Measurements from ENCODE around the gene NR0B2. TPM values are rescaled to one million over a fixed set of nuclear protein-coding genes. Genes with fewer than 3 reads are reported as not detected.
"Not testable (repeated sequence)": the region's sequence is repeated elsewhere in the genome, so short reads cannot be mapped to it uniquely, and the experiment has no call there.

Gene NR0B2
- polyA plus RNA-seq, 1 experiment, result not detected

DNA sequence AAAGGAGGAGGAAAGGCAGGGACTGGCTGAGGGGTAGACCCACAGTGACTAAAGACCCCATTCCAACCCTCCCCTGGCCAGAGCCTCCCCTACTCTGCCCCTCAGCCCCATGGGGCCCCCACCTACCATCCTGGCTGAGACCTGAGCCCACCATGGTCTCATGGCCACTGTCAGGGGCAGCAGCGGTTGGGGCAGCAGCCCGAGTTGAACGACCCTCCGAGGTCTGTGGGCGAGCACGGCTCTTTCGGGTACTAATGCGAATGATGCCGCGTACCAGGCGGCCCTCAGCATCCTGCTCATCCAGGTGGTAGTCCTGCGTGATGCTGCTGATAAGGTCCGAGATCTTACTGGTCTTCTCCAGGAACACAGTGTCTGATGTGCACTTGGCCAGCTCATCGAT lies 37.4 kb upstream of the NR0B2 start:
- no peak for TF ChIP-seq CTCF (IDR thresholded peaks at IDR 0.05; ENCODE audit: insufficient read depth, low read depth, low read length)
- no peak for DNase-seq (ENCODE audit: low read depth)
- no peaks in the 10 kb centered on the region; the same call in 1 of the 2 replicates for H3K27me3 ChIP-seq (ENCODE audit: control insufficient read depth, insufficient read depth, low read length)
- H3K4me3 ChIP-seq (ENCODE audit: low read depth, low read length), result no peak overlapping the region
- CTCF ChIA-PET, result no interaction called here
- peaks cover 1% of the 10 kb centered on the region; the same call in 1 of the 2 replicates for H3K36me3 ChIP-seq (ENCODE audit: control insufficient read depth, insufficient read depth, low read length)
- POLR2A ChIA-PET, result no interaction called here

DNA sequence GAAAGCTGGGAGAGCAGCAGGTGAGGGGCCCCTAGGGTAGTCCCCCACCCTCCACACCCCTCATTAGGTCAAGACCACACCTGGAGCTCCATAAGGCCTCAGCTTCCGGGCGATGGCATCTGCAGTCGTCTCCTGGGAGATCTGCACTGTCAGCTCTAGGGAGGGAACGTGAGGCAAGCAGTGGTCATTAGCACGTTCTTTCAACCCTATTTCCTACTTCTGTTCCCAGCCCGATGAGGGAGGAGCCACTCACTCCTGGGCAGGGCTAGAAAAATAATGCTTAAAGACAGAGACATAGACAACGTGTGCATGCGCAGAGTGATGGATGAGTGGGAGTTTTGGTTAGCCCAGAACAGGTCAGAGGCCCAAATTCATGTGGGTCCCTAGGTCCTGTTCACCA lies 36.8 kb upstream of the NR0B2 start:
- ChIA-PET CTCF (no interaction called here), POLR2A (no interaction called here)
- Histone ChIP-seq H3K4me3 (ENCODE audit: low read depth, low read length) (no peak overlapping the region), H3K36me3 (ENCODE audit: control insufficient read depth, insufficient read depth, low read length) (peaks cover 3% of the 10 kb centered on the region; the same call in 1 of the 2 replicates), H3K27me3 (ENCODE audit: control insufficient read depth, insufficient read depth, low read length) (no peaks in the 10 kb centered on the region)
- TF ChIP-seq CTCF (IDR thresholded peaks at IDR 0.05; ENCODE audit: insufficient read depth, low read depth, low read length), result no peak
- DNase-seq (ENCODE audit: low read depth), result no peak

DNA sequence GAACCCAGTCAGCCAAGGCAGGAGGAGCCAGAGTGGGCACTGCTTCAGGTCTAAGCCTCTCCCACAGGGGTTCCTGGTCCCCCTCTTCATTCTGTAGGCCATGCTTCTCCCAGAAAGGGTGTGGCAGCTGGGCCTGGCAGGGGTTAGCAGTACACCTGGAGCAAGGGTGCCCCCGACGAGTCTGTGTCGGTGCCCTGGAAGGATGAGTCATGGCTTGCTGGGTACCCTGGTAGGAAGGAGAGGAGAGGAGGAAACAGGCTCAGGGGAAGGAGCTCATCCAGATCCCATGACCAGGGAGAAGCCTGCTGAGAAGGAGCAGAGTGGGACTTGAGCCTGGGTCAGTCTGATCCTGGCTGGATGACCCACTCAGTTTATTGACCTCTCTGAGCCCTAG lies 36.1 kb upstream of the NR0B2 start:
- ChIA-PET POLR2A (no interaction called here), CTCF (no interaction called here)
- peaks cover 8% of the 10 kb centered on the region for H3K36me3 ChIP-seq (ENCODE audit: control insufficient read depth, insufficient read depth, low read length)
- H3K4me3 ChIP-seq (ENCODE audit: low read depth, low read length), result no peak overlapping the region
- no peaks in the 10 kb centered on the region for H3K27me3 ChIP-seq (ENCODE audit: control insufficient read depth, insufficient read depth, low read length)
- DNase-seq (ENCODE audit: low read depth), result no peak
- no peak for TF ChIP-seq CTCF (IDR thresholded peaks at IDR 0.05; ENCODE audit: insufficient read depth, low read depth, low read length)

DNA sequence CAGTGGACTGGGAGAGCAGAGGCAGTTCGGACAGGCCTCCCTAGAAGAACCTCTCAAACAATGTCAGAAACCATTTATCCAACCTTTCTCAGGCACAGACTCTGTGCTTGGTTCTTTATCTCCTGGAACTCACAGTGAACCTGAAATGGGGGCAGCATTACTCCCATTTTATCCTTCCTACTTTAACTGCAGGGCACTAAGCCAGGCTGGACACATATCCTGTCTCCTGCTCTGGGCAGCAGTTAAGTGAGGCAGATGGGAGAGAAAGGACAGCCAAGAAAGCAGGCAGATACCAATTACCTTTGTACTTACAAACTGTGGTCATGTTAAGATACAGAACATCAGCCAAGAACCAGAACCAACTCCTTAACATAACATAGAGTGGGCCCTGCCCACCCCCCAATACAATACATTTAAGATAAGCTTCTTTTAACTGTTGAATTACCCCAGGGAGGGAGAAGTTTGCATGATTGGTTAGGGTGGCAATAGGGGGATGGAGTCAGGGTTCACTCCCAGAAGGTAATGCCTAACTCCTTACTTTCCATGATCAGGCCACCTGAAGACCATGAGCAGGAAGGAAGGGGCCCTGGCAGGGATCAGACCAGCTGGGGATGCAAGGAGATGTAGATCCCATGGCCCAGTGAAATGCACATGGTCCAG lies 35.6 kb upstream of the NR0B2 start:
- POLR2A ChIA-PET, result no interaction called here
- no peak for DNase-seq (ENCODE audit: low read depth)
- TF ChIP-seq CTCF (IDR thresholded peaks at IDR 0.05; ENCODE audit: insufficient read depth, low read depth, low read length), result no peak
- peaks cover 8% of the 10 kb centered on the region for H3K36me3 ChIP-seq (ENCODE audit: control insufficient read depth, insufficient read depth, low read length)
- H3K27me3 ChIP-seq (ENCODE audit: control insufficient read depth, insufficient read depth, low read length), result no peaks in the 10 kb centered on the region
- no peak overlapping the region for H3K4me3 ChIP-seq (ENCODE audit: low read depth, low read length)
- CTCF ChIA-PET, result no interaction called here

DNA sequence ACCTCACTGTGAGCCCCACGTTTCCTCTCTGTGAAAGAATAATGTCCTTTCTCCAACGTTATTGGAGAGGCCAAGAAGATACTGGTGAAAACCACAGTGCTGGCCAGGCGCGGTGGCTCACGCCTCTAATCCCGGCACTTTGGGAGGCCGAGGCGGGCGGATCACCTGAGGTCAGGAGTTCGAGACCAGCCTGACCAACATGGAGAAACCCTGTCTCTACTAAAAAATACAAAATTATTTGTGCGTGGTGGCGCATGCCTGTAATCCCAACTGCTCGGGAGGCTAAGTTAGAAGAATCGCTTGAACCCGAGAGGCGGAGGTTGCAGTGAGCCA lies 34.9 kb upstream of the NR0B2 start:
- H3K36me3 ChIP-seq (ENCODE audit: control insufficient read depth, insufficient read depth, low read length), result peaks cover 11% of the 10 kb centered on the region
- POLR2A ChIA-PET; H3K27me3 ChIP-seq (ENCODE audit: control insufficient read depth, insufficient read depth, low read length); DNase-seq (ENCODE audit: low read depth); H3K4me3 ChIP-seq (ENCODE audit: low read depth, low read length); CTCF ChIA-PET: not testable (repeated sequence)

DNA sequence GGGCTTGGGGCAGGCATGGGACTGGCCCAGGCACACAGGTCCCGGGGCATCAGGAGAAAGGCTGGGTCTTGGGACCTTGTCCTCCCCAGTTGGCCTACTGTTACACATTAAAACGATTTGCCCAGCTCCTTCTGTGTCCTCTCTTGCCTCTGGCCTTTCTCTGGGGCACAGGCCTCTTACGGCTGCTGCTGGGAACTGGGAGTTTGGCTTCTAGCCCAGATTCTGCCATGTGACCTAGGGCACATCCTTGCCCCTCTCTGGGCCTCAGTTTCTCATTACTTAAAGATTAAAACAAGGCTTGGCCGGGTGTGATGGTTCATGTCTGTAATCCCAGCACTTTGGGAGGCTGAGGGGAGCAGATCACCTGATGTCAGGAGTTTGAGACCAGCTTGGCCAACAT lies 32.5 kb upstream of the NR0B2 start:
- Histone ChIP-seq H3K4me3 (ENCODE audit: low read depth, low read length) (no peak overlapping the region), H3K27me3 (ENCODE audit: control insufficient read depth, insufficient read depth, low read length) (no peaks in the 10 kb centered on the region), H3K36me3 (ENCODE audit: control insufficient read depth, insufficient read depth, low read length) (peaks cover 28% of the 10 kb centered on the region)
- CTCF ChIA-PET, result interaction anchor here (2.0 kb wide), 1 partner anchor 15 kb away, joined by 5 read pairs; no protein-coding TSS in a partner anchor
- POLR2A ChIA-PET, result no interaction called here
- DNase-seq (ENCODE audit: low read depth), result no peak
- TF ChIP-seq CTCF (IDR thresholded peaks at IDR 0.05; ENCODE audit: insufficient read depth, low read depth, low read length), result no peak

Measured in BJ (cell line).